DOHH2 (cell line): ENCODE measurements around the gene C9orf72.

Source experiments
- CTCF ChIP-seq: fragments of 200-600 bp; sonication (generic); IDR thresholded peaks from one replicate; pipeline ENCODE4 v1.5.1; 2014; ENCODE audit warnings: antibody characterized with exemption, mild to moderate bottlenecking, low read depth, low read length; ENCODE audit not compliant: poor library complexity, severe bottlenecking
- EZH2phosphoT487 ChIP-seq: fragments of 200-600 bp; sonication (generic); IDR thresholded peaks from 2 replicates; pipeline ENCODE4 v1.6.1; 2017; ENCODE audit warnings: borderline replicate concordance, mild to moderate bottlenecking, antibody characterized with exemption, low read length, moderate library complexity, mixed read lengths

GRCh38 chr9:27540502-27540901 is 32.8 kb downstream of the C9orf72 start:
- no peak for TF ChIP-seq CTCF
- no peak for TF ChIP-seq EZH2phosphoT487
